ENCODE data around the gene IRF4.
A peak's percentile ranks its signal among the peaks of the same experiment; 100 is the strongest.

IRF4 gene

DNA sequence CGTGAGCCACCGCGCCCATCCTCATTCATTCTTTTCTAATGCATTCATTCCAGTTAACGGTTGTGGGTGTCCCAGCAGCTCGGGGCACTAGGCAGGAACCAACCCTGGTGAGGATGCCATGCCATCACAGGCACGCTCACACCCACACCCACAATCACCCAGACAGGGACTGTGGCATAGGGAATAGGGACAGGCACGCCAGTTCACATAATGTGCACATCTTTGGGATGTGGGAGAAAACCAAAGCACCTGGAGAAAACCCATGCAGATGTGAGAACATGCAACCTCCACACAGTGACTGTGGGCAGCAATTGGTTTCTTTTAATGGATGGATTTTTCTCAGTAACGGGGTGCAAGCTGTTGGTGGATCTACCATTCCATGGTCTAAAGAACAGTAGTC is 64.3 kb downstream of the IRF4 start:
- H3K9me3 ChIP-seq (ENCODE audit: severe bottlenecking), result no peaks in the 10 kb centered on the region
- H3K27me3 ChIP-seq (ENCODE audit: insufficient read depth, poor library complexity, severe bottlenecking), result peaks cover 24% of the 10 kb centered on the region
- peak; percentile 9 for DNase-seq (ENCODE audit: low spot score)
- H3K27ac ChIP-seq (ENCODE audit: poor library complexity, severe bottlenecking), result no peak overlapping the region
- H3K36me3 ChIP-seq (ENCODE audit: low read depth), result no peaks in the 10 kb centered on the region
- TF ChIP-seq, protein P1, sequence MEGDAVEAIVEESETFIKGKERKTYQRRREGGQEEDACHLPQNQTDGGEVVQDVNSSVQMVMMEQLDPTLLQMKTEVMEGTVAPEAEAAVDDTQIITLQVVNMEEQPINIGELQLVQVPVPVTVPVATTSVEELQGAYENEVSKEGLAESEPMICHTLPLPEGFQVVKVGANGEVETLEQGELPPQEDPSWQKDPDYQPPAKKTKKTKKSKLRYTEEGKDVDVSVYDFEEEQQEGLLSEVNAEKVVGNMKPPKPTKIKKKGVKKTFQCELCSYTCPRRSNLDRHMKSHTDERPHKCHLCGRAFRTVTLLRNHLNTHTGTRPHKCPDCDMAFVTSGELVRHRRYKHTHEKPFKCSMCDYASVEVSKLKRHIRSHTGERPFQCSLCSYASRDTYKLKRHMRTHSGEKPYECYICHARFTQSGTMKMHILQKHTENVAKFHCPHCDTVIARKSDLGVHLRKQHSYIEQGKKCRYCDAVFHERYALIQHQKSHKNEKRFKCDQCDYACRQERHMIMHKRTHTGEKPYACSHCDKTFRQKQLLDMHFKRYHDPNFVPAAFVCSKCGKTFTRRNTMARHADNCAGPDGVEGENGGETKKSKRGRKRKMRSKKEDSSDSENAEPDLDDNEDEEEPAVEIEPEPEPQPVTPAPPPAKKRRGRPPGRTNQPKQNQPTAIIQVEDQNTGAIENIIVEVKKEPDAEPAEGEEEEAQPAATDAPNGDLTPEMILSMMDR (IDR thresholded peaks at IDR 0.05; ENCODE audit: poor library complexity, severe bottlenecking), result no peak
- no peak for ATAC-seq (ENCODE audit: low read depth)
- no peak overlapping the region for H3K4me3 ChIP-seq (ENCODE audit: severe bottlenecking)
- H3K4me1 ChIP-seq (ENCODE audit: insufficient read depth, poor library complexity, severe bottlenecking), result no peaks in the 10 kb centered on the region

DNA sequence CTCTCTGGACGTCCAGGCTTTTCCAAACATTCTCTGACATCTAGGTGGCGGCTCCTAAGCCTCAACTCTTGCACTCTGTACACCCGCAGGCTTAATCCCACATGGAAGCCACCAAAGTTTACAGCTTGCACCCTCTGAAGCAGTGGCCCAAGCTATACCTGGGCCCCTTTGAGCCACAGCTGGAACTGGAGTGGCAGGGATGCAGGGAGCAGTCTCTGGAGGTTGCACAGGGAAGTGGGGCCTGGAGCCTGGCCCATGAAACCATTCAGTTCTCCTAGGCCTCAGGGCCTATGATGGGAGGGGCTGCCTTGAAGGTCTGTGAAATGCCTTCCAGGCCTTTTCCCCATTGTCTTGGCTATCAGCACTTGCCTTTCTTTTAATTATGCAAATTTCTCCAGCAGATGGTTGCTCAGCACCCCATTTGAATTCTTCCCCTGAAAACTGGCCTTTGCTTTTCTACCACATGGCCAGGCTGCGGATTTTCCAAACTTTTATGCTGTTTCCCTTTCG is 64.9 kb downstream of the IRF4 start:
- no peaks in the 10 kb centered on the region for H3K36me3 ChIP-seq (ENCODE audit: low read depth)
- H3K4me1 ChIP-seq (ENCODE audit: insufficient read depth, poor library complexity, severe bottlenecking), result no peaks in the 10 kb centered on the region
- ATAC-seq (ENCODE audit: low read depth), result no peak
- no peak overlapping the region for H3K4me3 ChIP-seq (ENCODE audit: severe bottlenecking)
- H3K27ac ChIP-seq (ENCODE audit: poor library complexity, severe bottlenecking), result no peak overlapping the region
- DNase-seq (ENCODE audit: low spot score), result peak; percentile 11
- TF ChIP-seq, protein P1 (IDR thresholded peaks at IDR 0.05; ENCODE audit: poor library complexity, severe bottlenecking), result no peak
- H3K27me3 ChIP-seq (ENCODE audit: insufficient read depth, poor library complexity, severe bottlenecking), result peaks cover 30% of the 10 kb centered on the region
- no peaks in the 10 kb centered on the region for H3K9me3 ChIP-seq (ENCODE audit: severe bottlenecking)

DNA sequence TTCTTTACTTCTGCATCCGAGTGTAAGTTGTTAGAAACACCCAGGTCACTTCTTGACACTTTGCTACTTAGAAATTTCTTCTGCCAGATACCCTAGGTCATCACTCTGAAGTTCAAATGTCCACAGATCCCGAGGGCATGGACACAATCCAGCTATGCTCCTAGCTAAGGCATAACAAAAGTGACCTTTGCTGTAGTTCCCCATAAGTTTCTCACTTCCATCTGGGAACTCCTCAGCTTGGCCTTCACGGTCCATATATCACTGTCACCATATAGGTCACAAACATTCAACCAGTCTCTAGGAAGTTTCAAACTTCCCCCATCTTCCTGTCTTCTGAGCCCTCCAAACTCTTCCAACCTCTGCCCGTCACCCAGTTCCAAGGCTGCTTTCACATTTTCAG is 65.3 kb downstream of the IRF4 start:
- H3K36me3 ChIP-seq (ENCODE audit: low read depth), result no peaks in the 10 kb centered on the region
- DNase-seq (ENCODE audit: low spot score), result no peak
- no peaks in the 10 kb centered on the region for H3K4me1 ChIP-seq (ENCODE audit: insufficient read depth, poor library complexity, severe bottlenecking)
- peaks cover 34% of the 10 kb centered on the region for H3K27me3 ChIP-seq (ENCODE audit: insufficient read depth, poor library complexity, severe bottlenecking)
- TF ChIP-seq, protein P1 (IDR thresholded peaks at IDR 0.05; ENCODE audit: poor library complexity, severe bottlenecking), result no peak
- H3K4me3 ChIP-seq (ENCODE audit: severe bottlenecking), result no peak overlapping the region
- H3K9me3 ChIP-seq (ENCODE audit: severe bottlenecking), result no peaks in the 10 kb centered on the region
- no peak for ATAC-seq (ENCODE audit: low read depth)
- H3K27ac ChIP-seq (ENCODE audit: poor library complexity, severe bottlenecking), result no peak overlapping the region

All from RWPE2 (cell line).